Spleen (tissue), 11 donors: ENCODE data around the gene EHBP1L1. TPM values are rescaled to one million over a fixed set of nuclear protein-coding genes. Genes with fewer than 3 reads are reported as not detected.

ENCODE experiments used
- DNase-seq: peaks from one replicate; pipeline ENCODE4 v3.0.0-alpha.2; 2020
- H3K27ac ChIP-seq, 8 donors: fragments of 200-600 bp; sonication (generic) in 7 of 8; 1 replicate in 4 of 8; 2 replicates in 4 of 8; pipeline versions ENCODE4 v1.5.0 to v1.8.0; 2016 to 2021; ENCODE audit warnings: inconsistent platforms in 4 of 8, mild to moderate bottlenecking in 4 of 8, moderate library complexity in 1 of 8
- H3K27me3 ChIP-seq, 7 donors: fragments of 200-600 bp; sonication (generic) in 6 of 7; replicated peaks in 1 of 7; 1 replicate in 4 of 7; 2 replicates in 3 of 7; pipeline versions ENCODE4 v1.5.0 to v1.8.0; 2016 to 2021; ENCODE audit warnings: inconsistent platforms in 3 of 7, mild to moderate bottlenecking in 1 of 7
- H3K36me3 ChIP-seq, 6 donors: fragments of 200-600 bp; sonication (generic) in 5 of 6; 1 replicate in 4 of 6; 2 replicates in 2 of 6; pipeline versions ENCODE4 v1.5.0 to v1.8.0; 2016 to 2021; ENCODE audit warnings: inconsistent platforms in 2 of 6
- H3K4me1 ChIP-seq, 6 donors: fragments of 200-600 bp; sonication (generic) in 5 of 6; 1 replicate in 3 of 6; 2 replicates in 3 of 6; pipeline versions ENCODE4 v1.5.0 to v1.8.0; 2016 to 2021; ENCODE audit warnings: inconsistent platforms in 3 of 6
- H3K4me3 ChIP-seq, 8 donors: fragments of 200-600 bp; sonication (generic) in 7 of 8; 1 replicate in 4 of 8; 2 replicates in 4 of 8; pipeline versions ENCODE4 v1.5.0 to v1.8.0; 2016 to 2021; ENCODE audit warnings: inconsistent platforms in 4 of 8, mild to moderate bottlenecking in 4 of 8, moderate library complexity in 2 of 8
- H3K9me3 ChIP-seq, 8 donors: fragments of 200-600 bp; sonication (generic) in 7 of 8; 1 replicate in 4 of 8; 2 replicates in 4 of 8; pipeline versions ENCODE4 v1.5.0 to v1.8.0; 2016 to 2021; ENCODE audit warnings: inconsistent platforms in 4 of 8
- CTCF ChIP-seq, 11 experiments: fragments of 200-600 bp in 7 of 11; fragments of 450-650 bp in 4 of 11; sonication (generic) in 4 of 11; IDR thresholded peaks in 8 of 11; conservative IDR thresholded peaks in 3 of 11; 1 replicate in 7 of 11; 2 replicates in 4 of 11; pipeline versions ENCODE4 v1.4.0 to v1.8.0; 2016 to 2021; ENCODE audit warnings: antibody characterized with exemption in 11 of 11, inconsistent platforms in 4 of 11, mild to moderate bottlenecking in 1 of 11
- POLR2A ChIP-seq, 3 donors: fragments of 450-650 bp; IDR thresholded peaks; one replicate each; pipeline ENCODE4 v1.5.1; 2017; ENCODE audit warnings: antibody characterized with exemption in 3 of 3, mild to moderate bottlenecking in 1 of 3
- POLR2AphosphoS5 ChIP-seq, 3 donors: sonication (generic); formaldehyde crosslinking; IDR thresholded peaks; one replicate each; pipeline ENCODE4 v1.5.1; 2017; ENCODE audit warnings: antibody characterized with exemption in 3 of 3
- WGBS, 5 donors: extraction: QIAGEN DNeasy Blood & Tissue Kit in 3 of 5; methylation state at CpG; one replicate each; pipeline versions ENCODE4 v1.1.5 to v1.1.7; 2013 to 2018; 5-methylcytosine and 5-hydroxymethylcytosine counted together
- intact Hi-C: fragments of 100-400 bp; cut with DNase I; formaldehyde crosslinking; loops from one replicate; pipeline ENCODE4 v1.15.0; 2023; ENCODE audit warnings: low total_unique reads
- polyA plus RNA-seq, 3 donors: library from polyadenylated mRNA; stranded (reverse); fragments of 200-250 nt; gene quantifications; one replicate each; pipeline ENCODE4 v1.2.1, GENCODE V29; 2013
- total RNA-seq, 7 donors: library from RNA; depleted of rRNA in 3 of 7; stranded (reverse); fragments of >200 nt in 3 of 7; fragmentation: NEBNext Ultra II Directional in 4 of 7; extraction: Animal tissue kit (Norgen Biotek cat#: 25700) in 4 of 7; gene quantifications; one replicate each; pipeline versions ENCODE4 v1.1.0 to v1.2.1, GENCODE V29; 2016 to 2021
- donor health status: healthy with polysubstance abuse.
- donor health status: DM: no; HTN: no; CAD: no; lungs with moderate emphysema.
- donor health status: DM: no; HTN: no; CAD: no.
- donor health status: Bipolar disorder and iron deficiency.
- donor health status: healthy.
- donor health status: DM: no; HTN: no; CAD: no.
- donor health status: DM: yes; HTN: yes; CAD: no.

The EHBP1L1 gene
- total and polyA plus RNA-seq, 10 donors: 44.3 to 365 (median 215) TPM

GRCh38 chr11:65623177-65623576 lies 47.3 kb downstream of the EHBP1L1 start:
- H3K27ac ChIP-seq: no peak overlapping the region
- intact Hi-C loops: no loop called here
- DNase-seq: no peak
- peak in 1 of 3 donors; percentile 13 for TF ChIP-seq POLR2AphosphoS5 (IDR thresholded peaks at IDR 0.05)
- no peak for TF ChIP-seq CTCF (IDR thresholded peaks at IDR 0.05 in 8 of 11, conservative IDR thresholded peaks at IDR 0.05 in 3 of 11)
- no peaks in the 10 kb centered on the region for H3K27me3 ChIP-seq
- peaks cover 0 to 55% (median 20%) of the 10 kb centered on the region in 6 donors for H3K4me1 ChIP-seq
- no peak overlapping the region for H3K4me3 ChIP-seq
- peaks cover 6 to 100% (median 97%) of the 10 kb centered on the region in 6 donors for H3K36me3 ChIP-seq
- 91 to 95% (median 94%) methylated on average over 12 to 14 of the region's 14 CpGs for WGBS, 5 donors
- H3K9me3 ChIP-seq: no peaks in the 10 kb centered on the region

- Histone ChIP-seq H3K27me3 (no peaks in the 10 kb centered on the region), H3K4me1 (peaks cover 0 to 47% (median 14%) of the 10 kb centered on the region in 6 donors), H3K9me3 (no peaks in the 10 kb centered on the region), H3K4me3 (no peak overlapping the region), H3K36me3 (peaks cover 0 to 100% (median 97%) of the 10 kb centered on the region in 6 donors), H3K27ac (no peak overlapping the region)
- 91 to 97% (median 95%) methylated on average over 25 of the region's 25 CpGs for WGBS, 5 donors
- DNase-seq: no peak
- intact Hi-C loops: no loop called here
- no peak for TF ChIP-seq CTCF (IDR thresholded peaks at IDR 0.05 in 8 of 11, conservative IDR thresholded peaks at IDR 0.05 in 3 of 11)
- peak in 1 of 3 donors; percentile 45 for TF ChIP-seq POLR2AphosphoS5 (IDR thresholded peaks at IDR 0.05)
- TF ChIP-seq POLR2A (IDR thresholded peaks at IDR 0.05): no peak
These were observed 48.2 kb downstream of the EHBP1L1 start for GRCh38 chr11:65623852-65624616.

- Histone ChIP-seq H3K9me3 (no peaks in the 10 kb centered on the region), H3K4me1 (peaks cover 0 to 36% (median 11%) of the 10 kb centered on the region in 6 donors), H3K4me3 (no peak overlapping the region), H3K27ac (no peak overlapping the region), H3K27me3 (no peaks in the 10 kb centered on the region), H3K36me3 (peaks cover 4 to 100% (median 97%) of the 10 kb centered on the region in 6 donors)
- WGBS, 5 donors: 80 to 93% (median 84%) methylated on average over 10 to 30 of the region's 30 CpGs
- intact Hi-C loops: loop anchor here (5.0 kb wide), 1 partner anchor 192 kb away; no protein-coding TSS in a partner anchor
- no peak for DNase-seq
- no peak for TF ChIP-seq POLR2AphosphoS5 (IDR thresholded peaks at IDR 0.05)
- no peak for TF ChIP-seq CTCF (IDR thresholded peaks at IDR 0.05 in 8 of 11, conservative IDR thresholded peaks at IDR 0.05 in 3 of 11)
- no peak for TF ChIP-seq POLR2A (IDR thresholded peaks at IDR 0.05)
These were observed 49.2 kb downstream of the EHBP1L1 start for GRCh38 chr11:65624931-65625627.
